GM23248 (cell line): ENCODE data around the gene RPL3. TPM values are rescaled to one million over a fixed set of nuclear protein-coding genes. Genes with fewer than 3 reads are reported as not detected.

ENCODE experiments used
- DNase-seq: peaks from one replicate; pipeline ENCODE4 v3.0.0-alpha.2; 2015
- H2AFZ ChIP-seq: fragments of 200-600 bp; sonication (generic); 2 replicates; pipeline ENCODE4 v1.6.1; 2016; ENCODE audit warnings: antibody characterized with exemption
- H3F3A ChIP-seq: fragments of 200-600 bp; sonication (generic); 2 replicates; pipeline ENCODE4 v1.6.1; 2016; ENCODE audit warnings: mild to moderate bottlenecking, antibody characterized with exemption, mixed run types; ENCODE audit not compliant: insufficient read depth
- H3K27ac ChIP-seq: fragments of 200-600 bp; sonication (generic); 2 replicates; pipeline ENCODE4 v1.5.1; 2016; ENCODE audit warnings: mild to moderate bottlenecking
- H3K27me3 ChIP-seq: fragments of 200-600 bp; sonication (generic); replicated peaks from 2 replicates; pipeline ENCODE4 v1.6.1; 2016; ENCODE audit warnings: mild to moderate bottlenecking; ENCODE audit not compliant: insufficient read depth
- H3K36me3 ChIP-seq: fragments of 200-600 bp; sonication (generic); 2 replicates; pipeline ENCODE4 v1.6.1; 2016; ENCODE audit warnings: low read depth, mild to moderate bottlenecking
- H3K4me1 ChIP-seq: fragments of 200-600 bp; sonication (generic); 2 replicates; pipeline ENCODE4 v1.6.1; 2016; ENCODE audit warnings: mild to moderate bottlenecking; ENCODE audit not compliant: insufficient read depth
- H3K4me2 ChIP-seq: fragments of 200-600 bp; sonication (generic); one replicate; pipeline ENCODE4 v1.6.1; 2016; ENCODE audit warnings: mild to moderate bottlenecking; ENCODE audit not compliant: unreplicated experiment
- H3K4me3 ChIP-seq: fragments of 200-600 bp; sonication (generic); 2 replicates; pipeline ENCODE4 v1.5.1; 2016; ENCODE audit warnings: mild to moderate bottlenecking
- H3K79me2 ChIP-seq: fragments of 200-600 bp; sonication (generic); 2 replicates; pipeline ENCODE4 v1.6.1; 2016; ENCODE audit warnings: mild to moderate bottlenecking; ENCODE audit not compliant: insufficient read depth
- H3K9ac ChIP-seq: fragments of 200-600 bp; sonication (generic); 2 replicates; pipeline ENCODE4 v1.6.1; 2016; ENCODE audit warnings: mild to moderate bottlenecking
- H3K9me2 ChIP-seq: fragments of 200-600 bp; sonication (generic); 2 replicates; pipeline ENCODE4 v1.6.1; 2016; ENCODE audit warnings: mixed run types, mild to moderate bottlenecking, moderate library complexity; ENCODE audit not compliant: insufficient read depth
- H3K9me3 ChIP-seq: fragments of 200-600 bp; sonication (generic); one replicate; pipeline ENCODE4 v1.6.1; 2017; ENCODE audit warnings: low read depth
- H4K20me1 ChIP-seq: fragments of 200-600 bp; sonication (generic); 2 replicates; pipeline ENCODE4 v1.6.0; 2016; ENCODE audit not compliant: insufficient read depth
- EZH2 ChIP-seq: fragments of 200-600 bp; sonication (generic); IDR thresholded peaks from 2 replicates; pipeline ENCODE4 v1.6.1; 2018; ENCODE audit warnings: antibody characterized with exemption, mild to moderate bottlenecking; ENCODE audit not compliant: insufficient read depth, poor library complexity, severe bottlenecking
- EZH2phosphoT487 ChIP-seq: fragments of 200-600 bp; sonication (generic); IDR thresholded peaks from 2 replicates; pipeline ENCODE4 v1.6.1; 2018; ENCODE audit warnings: antibody characterized with exemption, moderate library complexity, mild to moderate bottlenecking, low read depth; ENCODE audit not compliant: insufficient read depth
- WGBS, 2 experiments: methylation state at CpG; one replicate each; pipeline ENCODE4 v1.1.6; 2015 to 2017; ENCODE audit warnings: low lambda C conversion rate in 2 of 2, low coverage in 1 of 2; ENCODE audit errors: missing lambda C conversion rate in 2 of 2; 5-methylcytosine and 5-hydroxymethylcytosine counted together
- in situ Hi-C: fragments of 300-500 bp; cut with MboI; formaldehyde crosslinking; loops from 2 replicates; pipeline ENCODE4 v1.15.0; 2020
- polyA plus RNA-seq: library from polyadenylated mRNA; unstranded; fragments of >200 nt; fragmentation: Nextera tagmentation; extraction: Ambion mirVana; gene quantifications from 2 replicates; pipeline ENCODE4 v1.2.1, GENCODE V29; 2016
- total RNA-seq: library from RNA; depleted of rRNA; stranded (reverse); fragments of >200 nt; shearing (Covaris generic); gene quantifications from 2 replicates; pipeline ENCODE4 v1.2.3, GENCODE V29; 2014

RPL3 gene
- total and polyA plus RNA-seq, 2 experiments from 2014 or later, result 920 to 2,353 TPM

DNA sequence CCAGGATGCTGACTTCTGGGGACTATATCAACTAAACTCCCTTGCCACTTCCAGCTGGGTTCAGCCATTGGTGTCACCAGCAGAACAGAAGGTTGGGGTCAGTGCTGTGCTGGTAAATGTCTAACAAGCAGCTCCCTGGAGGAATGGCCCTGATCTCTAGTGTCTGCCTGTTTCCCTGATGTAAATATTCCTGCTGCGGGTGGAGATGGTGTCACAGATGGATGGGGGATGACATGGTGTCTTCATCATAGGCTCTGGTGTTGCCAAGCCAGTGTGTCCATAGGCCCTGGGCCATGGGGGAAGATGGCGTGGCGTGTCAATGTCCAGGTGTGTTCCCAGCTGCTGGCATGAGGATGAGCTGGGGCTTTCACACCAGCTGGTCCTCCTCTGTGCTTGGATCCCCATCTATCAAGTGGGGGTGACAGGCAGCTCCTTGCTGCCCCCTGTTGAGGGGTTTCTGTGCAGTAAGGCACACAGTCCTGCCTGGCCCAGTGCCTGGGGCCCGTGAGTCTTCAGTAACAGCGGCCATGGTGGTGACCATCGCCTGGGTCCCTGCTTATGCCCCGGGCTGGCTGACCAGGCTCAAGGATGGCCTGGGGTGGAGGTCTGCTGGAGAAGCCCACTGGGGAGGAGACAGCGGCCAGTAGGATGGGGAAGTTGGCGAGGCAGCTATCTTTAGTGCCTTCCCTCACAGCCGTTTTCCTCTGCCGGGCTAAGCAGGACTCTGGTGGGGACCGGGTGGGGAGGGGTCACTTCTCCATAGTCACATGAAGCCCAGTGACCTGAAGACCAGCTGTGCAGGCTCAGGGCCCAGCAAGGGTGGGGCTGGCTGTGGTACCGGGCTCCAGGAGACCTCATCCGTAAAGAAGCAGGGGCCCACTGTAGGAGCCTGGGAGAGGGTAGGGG lies 12.7 kb downstream of the RPL3 start:
- Histone ChIP-seq H3K4me3 (no peak overlapping the region), H4K20me1 (no peaks in the 10 kb centered on the region), H3K27me3 (no peaks in the 10 kb centered on the region), H3K4me2 (no peak overlapping the region), H3K27ac (no peak overlapping the region), H3K9ac (no peak overlapping the region), H3K4me1 (peaks cover 17% of the 10 kb centered on the region), H3K79me2 (no peaks in the 10 kb centered on the region), H2AFZ (no peak overlapping the region), H3K9me2 (no peaks in the 10 kb centered on the region), H3K9me3 (no peaks in the 10 kb centered on the region), H3F3A (peaks cover 32% of the 10 kb centered on the region), H3K36me3 (peaks cover 5% of the 10 kb centered on the region; the same call in 1 of the 2 replicates)
- in situ Hi-C loops, result loop anchor here (5.0 to 25.0 kb wide), 2 partner anchors 129 to 294 kb away; partner anchors contain the start of genes APOBEC3C and APOBEC3D
- 86 to 92% methylated on average over 14 of the region's 14 CpGs for WGBS, 2 experiments
- no peak for DNase-seq
- TF ChIP-seq EZH2 (no peak), EZH2phosphoT487 (no peak)

DNA sequence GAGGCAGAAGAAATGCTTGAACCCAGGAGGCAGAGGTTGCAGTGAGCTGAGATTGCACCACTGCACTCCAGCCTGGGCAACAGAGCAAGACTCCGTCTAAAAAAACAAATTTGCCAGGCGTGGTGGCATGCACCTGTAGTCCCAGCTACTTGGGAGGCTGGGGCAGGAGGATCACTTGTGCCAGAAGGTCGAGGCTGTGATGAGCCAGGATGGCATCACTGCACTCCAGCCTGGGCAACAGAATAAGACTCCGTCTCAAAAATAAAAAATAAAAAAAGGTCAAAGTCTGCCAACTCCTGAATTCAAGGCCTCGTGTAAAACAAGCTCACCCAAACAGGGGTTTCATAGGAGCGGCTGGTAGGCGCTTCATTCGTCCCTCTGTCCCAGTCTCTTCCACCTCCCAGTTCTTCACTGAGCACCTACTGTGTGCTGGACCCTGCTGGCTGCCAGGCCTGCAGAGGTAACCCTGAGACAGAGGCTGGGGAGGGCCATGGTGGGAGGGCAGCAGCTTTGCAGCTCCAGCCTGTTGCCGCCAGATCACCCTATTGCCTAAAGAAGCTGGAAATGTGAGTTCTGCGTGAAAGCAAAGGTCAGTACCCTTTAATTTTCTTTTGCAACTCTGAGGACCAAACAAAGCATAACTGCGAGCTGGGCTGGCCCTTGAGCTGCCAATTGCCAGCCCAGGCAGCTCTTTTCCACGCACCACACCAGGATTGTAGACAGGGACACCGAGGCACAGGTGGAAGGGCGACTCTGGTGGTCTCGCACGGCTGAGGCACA lies 15.3 kb downstream of the RPL3 start:
- Histone ChIP-seq H3K4me1 (peaks cover 9% of the 10 kb centered on the region), H3K4me2 (no peak overlapping the region), H3K9ac (no peak overlapping the region), H3F3A (peaks cover 8% of the 10 kb centered on the region; the same call in 1 of the 2 replicates), H3K9me3 (no peaks in the 10 kb centered on the region), H3K36me3 (no peaks in the 10 kb centered on the region), H4K20me1 (no peaks in the 10 kb centered on the region), H3K4me3 (no peak overlapping the region), H3K79me2 (no peaks in the 10 kb centered on the region), H3K27me3 (no peaks in the 10 kb centered on the region), H3K9me2 (no peaks in the 10 kb centered on the region), H3K27ac (no peak overlapping the region), H2AFZ (no peak overlapping the region)
- WGBS, 2 experiments, result 86 to 87% methylated on average over 16 of the region's 16 CpGs
- in situ Hi-C loops, result loop anchor here (25.0 kb wide), 1 partner anchor 292 kb away; the partner anchor contains the start of genes APOBEC3C and APOBEC3D
- no peak for DNase-seq
- TF ChIP-seq EZH2phosphoT487, result no peak
- TF ChIP-seq EZH2, result no peak

DNA sequence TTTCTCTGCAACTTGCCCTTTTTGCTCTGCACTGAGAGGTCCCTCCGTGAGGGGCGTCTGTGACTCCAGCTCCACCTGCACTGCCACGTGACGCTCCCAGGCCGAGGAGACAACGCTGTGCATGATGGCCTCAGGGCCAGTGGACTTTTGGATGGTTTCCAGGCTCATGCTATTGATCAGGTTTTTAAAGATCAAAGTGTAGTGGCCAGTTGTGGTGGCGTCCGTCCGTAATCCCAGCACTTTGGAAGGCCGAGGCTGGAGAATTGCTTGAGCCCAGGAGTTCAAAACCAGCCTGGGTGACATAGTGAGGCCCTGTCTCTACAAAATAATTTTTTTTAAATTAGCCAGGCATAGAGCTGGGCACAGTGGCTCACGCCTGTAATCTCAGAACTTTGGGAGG lies 16.1 kb downstream of the RPL3 start:
- 93 to 96% methylated on average over 11 of the region's 11 CpGs for WGBS, 2 experiments
- Histone ChIP-seq H3K27me3 (no peaks in the 10 kb centered on the region), H3K36me3 (no peaks in the 10 kb centered on the region), H3F3A (0 out of 2 replicates have a peak, but pooled peaks cover 4% of the 10 kb centered on the region), H4K20me1 (no peaks in the 10 kb centered on the region), H3K4me2 (no peak overlapping the region), H3K4me3 (no peak overlapping the region), H3K9me2 (no peaks in the 10 kb centered on the region), H3K9ac (no peak overlapping the region), H3K79me2 (no peaks in the 10 kb centered on the region), H3K27ac (no peak overlapping the region), H3K9me3 (no peaks in the 10 kb centered on the region), H3K4me1 (peaks cover 5% of the 10 kb centered on the region; the same call in 1 of the 2 replicates), H2AFZ (no peak overlapping the region)
- no peak for TF ChIP-seq EZH2phosphoT487
- TF ChIP-seq EZH2, result no peak
- in situ Hi-C loops, result loop anchor here (25.0 kb wide), 1 partner anchor 291 kb away; the partner anchor contains the start of genes APOBEC3C and APOBEC3D
- DNase-seq, result no peak

DNA sequence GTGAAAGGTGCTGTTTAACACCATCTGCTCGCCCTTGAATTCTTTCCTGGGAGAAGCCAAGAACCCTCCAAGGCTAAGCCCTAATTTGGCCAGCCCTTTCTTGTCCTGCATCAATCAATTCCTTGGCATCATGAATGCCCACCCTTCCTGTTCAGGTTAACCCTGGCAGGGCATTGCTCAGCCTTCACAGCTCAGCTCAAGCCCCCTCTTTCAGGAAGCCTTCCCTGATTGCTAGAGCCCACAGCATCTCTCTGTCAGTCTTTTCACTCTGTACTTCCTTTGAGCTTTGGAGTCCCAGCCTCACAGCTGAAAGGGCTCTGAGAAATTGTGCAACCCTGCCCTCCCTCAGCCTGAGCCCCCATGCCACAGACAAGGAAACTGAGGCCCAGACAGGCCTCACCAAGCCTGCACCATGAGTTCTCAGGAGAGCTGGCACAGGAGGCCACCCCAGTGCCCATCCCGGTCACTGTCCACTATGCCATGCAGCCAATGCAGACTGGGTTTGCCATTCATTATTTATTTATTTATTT lies 16.9 kb downstream of the RPL3 start:
- in situ Hi-C loops, result loop anchor here (25.0 kb wide), 1 partner anchor 290 kb away; the partner anchor contains the start of genes APOBEC3C and APOBEC3D
- H3K4me1 ChIP-seq, result no peaks in the 10 kb centered on the region
- H3K9me3 ChIP-seq, result no peaks in the 10 kb centered on the region
- no peaks in the 10 kb centered on the region for H3K27me3 ChIP-seq
- no peak for DNase-seq
- H3K4me2 ChIP-seq, result no peak overlapping the region
- H3K9ac ChIP-seq, result no peak overlapping the region
- no peaks in the 10 kb centered on the region for H3K9me2 ChIP-seq
- H2AFZ ChIP-seq, result no peak overlapping the region
- H3K79me2 ChIP-seq, result no peaks in the 10 kb centered on the region
- no peaks in the 10 kb centered on the region for H4K20me1 ChIP-seq
- WGBS, 2 experiments, result 96 to 100% methylated on average over 2 of the region's 2 CpGs
- H3K27ac ChIP-seq, result no peak overlapping the region
- TF ChIP-seq EZH2 (no peak), EZH2phosphoT487 (no peak)
- H3K36me3 ChIP-seq, result no peaks in the 10 kb centered on the region
- H3F3A ChIP-seq, result no peaks in the 10 kb centered on the region
- H3K4me3 ChIP-seq, result no peak overlapping the region
